MM.1S (cell line): ENCODE results near the gene ITIH3.

Experiments
- CTCF ChIP-seq: fragments of 300-600 bp; sonication (generic); IDR thresholded peaks from 2 replicates; pipeline ENCODE4 v1.5.1; 2016; ENCODE audit warnings: antibody characterized with exemption, low read length, mixed read lengths
- EZH2 ChIP-seq: fragments of 300-600 bp; sonication (generic); optimal IDR thresholded peaks from 2 replicates; pipeline ENCODE3; 2017; ENCODE audit warnings: low read depth, mild to moderate bottlenecking, antibody characterized with exemption, low read length, mixed read lengths

DNA sequence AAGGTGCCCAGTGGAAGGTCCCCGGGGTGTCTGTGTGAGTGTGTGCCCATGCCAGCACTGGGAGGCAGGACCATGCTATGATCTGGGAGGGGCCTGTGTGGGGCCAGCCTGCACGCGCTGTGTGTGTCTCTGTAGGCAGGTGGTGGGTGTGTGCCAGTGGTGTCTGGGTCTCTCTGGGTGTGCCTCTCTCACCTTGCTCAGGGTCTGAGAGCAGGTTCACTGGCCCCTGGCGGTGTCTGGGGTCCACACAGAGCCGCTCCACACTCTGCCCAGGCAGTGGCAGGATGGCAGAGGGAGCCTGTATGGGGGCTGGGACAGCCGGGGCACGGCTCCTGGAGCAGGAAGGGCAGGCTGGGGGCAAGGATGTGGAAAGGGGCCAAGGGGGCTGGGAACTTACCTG is 23.3 kb downstream of the ITIH3 start:
- TF ChIP-seq EZH2, result no peak
- no peak for TF ChIP-seq CTCF
